T47D (cell line): ENCODE data around the gene C8G.
A peak's percentile ranks its signal among the peaks of the same experiment; 100 is the strongest.

ENCODE experiments used
- DNase-seq, 2 experiments: peaks; one replicate each; pipeline versions ENCODE4 v3.0.0 to v3.0.0-alpha.2; 2011 to 2012; ENCODE audit warnings: low read depth in 1 of 2, low spot score in 1 of 2
- JUND ChIP-seq: IDR thresholded peaks from 2 replicates; pipeline ENCODE4 v1.6.1; 2012; ENCODE audit warnings: low read depth
- in situ Hi-C: cut with HindIII; loops from 2 replicates; pipeline ENCODE4 v1.10.0; 2016; ENCODE audit warnings: low sequenced_read_pairs, low pct_unique_long_range_greater_than_20kb

C8G gene

DNA sequence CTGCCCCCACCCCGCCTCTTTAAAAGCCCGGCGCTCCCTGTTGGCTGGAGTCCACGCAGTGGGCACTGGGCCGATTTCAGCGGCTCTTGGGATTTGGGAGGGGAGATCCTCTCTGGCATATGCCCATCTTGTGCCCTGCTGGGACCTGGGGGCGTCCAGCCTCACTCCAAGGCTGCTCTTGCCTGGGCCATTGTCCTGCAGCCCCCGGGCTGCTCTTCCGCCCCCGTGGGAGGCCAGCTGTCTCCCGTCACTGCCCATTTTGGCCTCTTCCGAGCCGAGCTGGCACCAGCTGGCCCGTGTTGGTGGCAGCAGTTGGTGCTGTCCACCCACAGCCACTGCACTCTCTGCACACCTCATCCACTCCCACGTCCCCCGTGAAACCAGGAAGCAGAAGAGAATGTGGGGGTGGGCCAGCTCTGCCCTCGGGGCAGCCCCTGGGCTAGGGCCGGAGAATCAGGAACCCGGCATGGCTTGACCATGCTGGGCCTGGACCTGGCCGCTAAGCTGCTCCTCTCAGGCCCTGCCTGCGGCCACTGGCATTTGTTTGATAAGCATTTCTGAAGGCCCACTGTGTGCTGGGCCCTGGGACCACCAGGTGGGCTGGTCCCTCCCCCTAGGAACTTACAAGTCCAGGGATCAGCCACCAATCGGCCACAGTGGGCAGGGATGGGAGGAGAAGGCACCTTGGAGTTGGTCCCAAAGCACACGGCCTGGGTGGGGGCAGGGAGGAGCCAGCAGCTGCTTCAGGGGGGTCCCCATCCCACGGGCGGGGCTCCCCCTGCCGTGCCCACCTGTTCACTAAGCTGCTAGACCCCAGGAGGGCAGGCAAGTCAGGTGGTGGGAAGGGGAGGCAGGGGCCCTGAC is 2.2 kb downstream of the C8G start:
- in situ Hi-C loops = no loop called here
- TF ChIP-seq JUND = no peak
- DNase-seq = no peak

GRCh38 chr9:136947955-136948510 is 3.0 kb downstream of the C8G start:
- DNase-seq = peak in 1 of 2 experiments; percentile 61
- TF ChIP-seq JUND = no peak
- in situ Hi-C loops = no loop called here

DNA sequence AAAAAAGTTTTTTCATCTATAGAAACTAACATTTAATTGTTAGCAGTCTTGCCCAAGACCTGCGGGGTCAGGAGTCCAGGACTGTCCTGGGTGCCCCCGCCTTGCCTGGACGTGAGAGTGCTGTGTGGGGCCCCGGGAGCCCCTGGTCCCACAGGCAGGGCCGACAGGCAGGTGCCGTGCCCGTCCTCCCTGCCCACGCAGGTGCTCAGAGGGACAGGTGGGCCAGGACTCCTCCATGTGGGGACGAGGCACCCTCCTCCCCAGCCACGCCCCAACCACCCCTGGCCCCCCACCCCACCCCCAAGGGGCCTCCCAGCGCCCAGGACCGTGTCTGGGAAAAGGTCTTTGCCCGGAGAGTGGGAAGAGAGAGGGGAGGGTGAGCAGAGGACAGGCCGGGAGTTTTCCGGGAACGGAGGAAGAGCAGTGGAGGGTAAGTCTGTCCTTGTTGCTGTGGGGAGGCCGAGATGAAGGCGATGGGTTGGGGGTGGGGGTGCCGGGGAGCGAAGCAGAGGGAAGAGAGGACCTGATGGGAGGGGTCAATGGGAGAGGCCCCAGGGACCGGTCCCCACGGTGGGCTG is 4.3 kb downstream of the C8G start:
- DNase-seq = no peak
- in situ Hi-C loops = no loop called here

DNA sequence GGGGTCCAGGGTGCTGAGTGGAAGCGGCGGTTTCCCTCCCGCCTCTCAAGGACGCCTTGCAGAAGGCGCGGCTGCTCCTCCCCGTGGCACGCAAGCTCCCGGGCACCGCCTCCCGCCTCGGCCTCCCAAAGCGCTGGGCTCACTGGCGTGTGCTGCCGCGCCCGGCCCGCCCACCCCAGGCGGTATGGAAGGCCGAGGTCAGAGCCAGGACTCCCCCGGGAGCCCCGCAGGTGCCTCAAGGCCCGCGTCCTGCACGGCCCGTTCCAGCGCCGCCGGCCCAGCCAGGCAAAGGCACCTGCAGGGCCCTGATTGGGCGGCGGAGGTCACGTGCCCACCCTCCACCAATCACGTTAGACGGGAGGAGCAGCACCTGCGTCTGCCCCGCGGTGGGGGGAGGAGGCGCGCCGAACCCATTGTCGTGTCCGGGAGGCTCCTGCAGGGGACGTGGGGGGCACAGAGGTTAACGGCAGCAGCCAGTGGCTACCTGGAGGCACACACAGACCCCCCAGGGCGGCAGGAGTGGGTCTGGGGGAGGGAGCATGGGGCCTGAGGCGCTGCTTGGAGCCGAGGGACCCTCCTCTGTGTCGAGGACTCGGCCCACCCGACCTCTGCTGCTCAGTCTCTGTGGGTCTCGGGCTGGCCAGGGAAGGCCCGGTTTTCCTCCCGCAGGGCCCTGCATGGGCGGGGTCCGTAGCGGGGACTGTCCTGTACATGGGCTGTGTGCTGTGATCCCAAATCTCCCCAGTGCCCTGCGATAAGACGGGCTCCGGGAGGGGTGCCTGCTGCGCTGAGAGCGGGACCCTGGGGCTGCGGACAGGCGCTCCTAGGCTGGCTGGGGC is 5.0 kb downstream of the C8G start:
- in situ Hi-C loops = no loop called here
- DNase-seq = peak; percentile 99 to 100
- no peak for TF ChIP-seq JUND

More for the DNA sequence above, 4.3 kb downstream of the C8G start:
- TF ChIP-seq JUND = no peak

GRCh38 chr9:136950656-136951276 is 5.7 kb downstream of the C8G start:
- DNase-seq = peak in 1 of 2 experiments; percentile 61
- no peak for TF ChIP-seq JUND
- in situ Hi-C loops = no loop called here

DNA sequence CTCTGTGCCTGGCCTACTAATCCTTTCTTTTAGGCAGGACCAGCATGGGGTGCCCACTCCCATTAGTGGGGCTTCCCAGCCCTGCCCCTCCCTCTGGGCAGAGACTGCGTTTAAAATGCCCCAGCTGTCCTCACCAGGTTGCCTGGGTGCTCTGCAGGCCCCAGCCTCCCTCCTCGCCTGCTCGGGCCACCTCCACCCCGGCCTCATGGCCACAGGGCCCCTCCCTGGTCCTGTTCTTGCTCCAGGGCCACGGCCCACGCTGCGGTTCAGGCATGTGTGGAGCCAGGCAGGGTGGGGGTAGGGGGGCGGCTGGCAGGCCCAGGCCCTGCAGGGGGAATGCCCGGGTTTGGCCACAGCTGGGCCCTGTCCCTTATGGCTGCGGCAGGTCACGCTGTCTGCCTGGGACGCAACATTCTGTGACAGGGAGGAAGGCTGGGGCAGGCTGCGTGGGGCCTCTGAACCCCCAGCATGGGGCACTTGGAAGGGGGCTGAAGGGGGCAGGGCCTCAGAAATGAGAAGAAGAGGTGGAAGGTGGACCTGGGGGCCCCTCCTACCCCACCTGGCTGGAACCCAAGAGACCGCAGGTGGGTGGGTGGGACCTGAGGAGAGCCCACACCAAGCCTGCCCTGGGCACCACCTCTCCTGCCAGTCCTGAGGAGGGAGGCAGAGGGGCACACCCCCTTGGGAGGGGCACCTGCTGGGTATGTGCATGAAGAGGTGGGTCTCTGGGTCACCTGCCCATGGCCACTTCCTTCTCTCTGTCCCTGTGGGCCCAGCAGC is 6.7 kb downstream of the C8G start, which contains the start of gene LCN12:
LCN12 (plus strand) TSS at position 733 of the 780 bp plus-strand sequence. CDS start 55 bp downstream, outside the sequence.
- in situ Hi-C loops = no loop called here
- no peak for TF ChIP-seq JUND
- no peak for DNase-seq

GRCh38 chr9:136952321-136952850 is 7.3 kb downstream of the C8G start:
- in situ Hi-C loops = no loop called here
- TF ChIP-seq JUND = no peak

GRCh38 chr9:136952876-136953770 is 8.1 kb downstream of the C8G start:
- no peak for TF ChIP-seq JUND
- in situ Hi-C loops = no loop called here
- no peak for DNase-seq

More at GRCh38 chr9:136952321-136952850, 7.3 kb downstream of the C8G start:
- no peak for DNase-seq

GRCh38 chr9:136953771-136954269 is 8.8 kb downstream of the C8G start:
- DNase-seq = no peak
- in situ Hi-C loops = no loop called here
- TF ChIP-seq JUND = no peak
